Erythroblast (primary cell): Measurements from ENCODE around the gene C1orf198.

Experiments used
- GATA1 ChIP-seq: IDR thresholded peaks from 2 replicates; pipeline ENCODE4 v1.6.1; 2011; ENCODE audit warnings: low read depth, mild to moderate bottlenecking, control low read depth, low read length, moderate library complexity
- POLR2A ChIP-seq: IDR thresholded peaks from 2 replicates; pipeline ENCODE4 v1.6.1; 2011; ENCODE audit warnings: mild to moderate bottlenecking, low read length

- TF ChIP-seq POLR2A (no peak), GATA1 (no peak)
These were observed 44.4 kb downstream of the C1orf198 start for GRCh38 chr1:230823931-230824381.
